Skin of body (tissue), 2 donors: ENCODE results near the gene RPL35. TPM values are rescaled to one million over a fixed set of nuclear protein-coding genes. Genes with fewer than 3 reads are reported as not detected.
A peak's percentile ranks its signal among the peaks of the same experiment; 100 is the strongest.
"Not testable (repeated sequence)": the region's sequence is repeated elsewhere in the genome, so short reads cannot be mapped to it uniquely, and the experiment has no call there.

ENCODE experiments used
- DNase-seq: peaks from one replicate; lab custom pipeline; 2025; lab: John Stamatoyannopoulos, UW
- total RNA-seq: library from RNA; depleted of rRNA; stranded (reverse); fragments of >200 nt; gene quantifications from one replicate; pipeline ENCODE4 v1.2.3, GENCODE V29; 2014

The RPL35 gene
- total RNA-seq, 1 donor from 2014 or later, result 1,522 TPM

- DNase-seq, result peak; percentile 59
Measured at GRCh38 chr9:124852829-124853531, 8.8 kb downstream of the RPL35 start, which contains the start of gene WDR38. Gene WDR38 (plus strand): TSS chr9:124853460. CDS start chr9:124853532, 72 bp downstream.

DNA sequence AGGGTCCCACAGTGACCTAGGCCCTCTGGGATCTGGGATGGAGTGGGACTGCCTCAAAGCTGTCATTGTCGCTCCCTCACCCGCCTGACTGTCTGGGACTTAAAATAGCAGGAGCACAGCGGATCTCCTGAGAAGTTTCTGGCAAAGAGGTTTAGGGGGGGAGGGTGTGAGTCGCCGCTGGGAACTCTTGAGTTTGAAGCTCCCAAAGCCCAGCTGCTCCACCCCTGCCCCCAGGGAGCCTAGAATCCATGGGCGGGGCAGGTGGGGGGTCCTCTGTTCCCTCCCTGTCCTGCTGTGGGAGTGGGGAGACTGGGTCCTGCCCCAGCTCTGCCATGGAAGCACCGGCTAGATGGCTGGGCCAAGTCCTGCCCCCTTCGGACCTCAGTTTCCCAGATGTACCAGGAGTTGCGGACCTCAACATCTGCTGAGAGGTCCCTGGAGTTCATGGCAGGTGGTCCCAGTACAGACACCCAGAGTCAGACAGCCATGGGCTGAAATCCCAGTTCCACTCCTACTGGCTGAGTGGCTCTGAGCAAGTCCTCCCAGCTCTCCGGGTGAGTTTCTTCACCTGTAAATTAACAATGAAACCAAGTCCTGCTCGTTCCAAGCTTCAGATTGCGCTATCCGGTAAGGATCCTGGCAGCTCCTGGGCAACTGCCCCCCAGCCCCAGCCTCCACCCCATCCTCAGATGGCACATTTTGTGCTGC is 9.5 kb downstream of the RPL35 start:
- no peak for DNase-seq

DNA sequence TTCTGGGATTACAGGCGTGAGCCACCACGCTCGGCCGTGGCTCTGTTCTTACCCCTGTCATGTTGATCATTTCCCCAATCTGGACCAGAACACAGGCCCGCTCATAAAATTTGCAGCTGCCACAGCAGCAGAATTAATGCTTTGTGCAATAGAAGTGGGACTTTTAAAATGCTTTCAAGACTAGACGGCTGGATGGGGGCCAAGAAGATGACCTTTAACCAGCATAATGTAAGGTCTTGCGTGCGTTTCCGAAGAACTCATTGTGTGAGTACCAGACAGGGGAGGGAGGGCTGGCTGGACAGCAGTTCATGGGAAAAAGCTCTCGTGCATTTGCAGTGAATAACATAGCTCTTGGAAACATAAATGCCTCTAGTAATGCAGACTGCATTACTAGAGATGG is 12.0 kb downstream of the RPL35 start:
- peak; percentile 64 for DNase-seq

GRCh38 chr9:124846969-124847368 is 14.8 kb downstream of the RPL35 start:
- no peak for DNase-seq

GRCh38 chr9:124846467-124846866 is 15.3 kb downstream of the RPL35 start:
- DNase-seq, result not testable (repeated sequence)

- no peak for DNase-seq
Measured at GRCh38 chr9:124844291-124844690, 17.5 kb downstream of the RPL35 start.

GRCh38 chr9:124843456-124844034 is 18.2 kb downstream of the RPL35 start:
- no peak for DNase-seq

GRCh38 chr9:124841075-124841821 is 20.5 kb downstream of the RPL35 start:
- no peak for DNase-seq

- DNase-seq, result no peak
Measured at GRCh38 chr9:124840300-124840833, 21.4 kb downstream of the RPL35 start.

DNA sequence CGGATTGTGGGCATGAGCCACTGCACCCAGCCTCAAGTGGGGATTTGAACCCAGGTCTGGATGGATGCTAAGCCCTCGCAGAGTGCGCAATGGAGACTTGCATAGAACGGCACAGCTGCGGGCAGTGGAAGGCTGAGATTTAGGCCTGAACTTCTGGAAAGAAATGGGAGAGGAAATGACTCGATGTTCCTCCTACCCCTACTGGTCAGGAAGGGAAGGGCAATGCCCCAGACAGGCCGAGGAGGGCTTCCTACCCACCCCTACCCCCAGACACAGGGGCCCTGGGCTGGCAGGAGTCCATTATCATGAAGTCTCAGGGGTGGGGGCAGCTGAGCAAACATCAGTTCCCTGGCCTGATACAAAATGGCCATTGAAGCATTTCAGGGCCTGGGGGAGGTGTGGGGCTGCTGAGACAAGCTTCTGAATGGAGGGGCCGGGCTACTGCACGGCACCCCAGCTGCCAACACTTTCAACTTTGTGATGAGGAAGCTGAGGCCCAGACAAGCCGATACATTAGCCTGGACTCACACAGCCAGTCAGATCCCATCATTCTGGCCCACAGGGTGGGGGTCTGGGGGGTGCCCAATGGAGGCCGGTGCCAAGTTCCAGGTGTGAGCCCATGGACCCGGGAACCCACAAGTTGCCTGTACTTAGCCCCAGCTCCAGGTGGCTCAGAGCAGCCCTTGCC is 22.0 kb downstream of the RPL35 start:
- DNase-seq, result no peak

DNA sequence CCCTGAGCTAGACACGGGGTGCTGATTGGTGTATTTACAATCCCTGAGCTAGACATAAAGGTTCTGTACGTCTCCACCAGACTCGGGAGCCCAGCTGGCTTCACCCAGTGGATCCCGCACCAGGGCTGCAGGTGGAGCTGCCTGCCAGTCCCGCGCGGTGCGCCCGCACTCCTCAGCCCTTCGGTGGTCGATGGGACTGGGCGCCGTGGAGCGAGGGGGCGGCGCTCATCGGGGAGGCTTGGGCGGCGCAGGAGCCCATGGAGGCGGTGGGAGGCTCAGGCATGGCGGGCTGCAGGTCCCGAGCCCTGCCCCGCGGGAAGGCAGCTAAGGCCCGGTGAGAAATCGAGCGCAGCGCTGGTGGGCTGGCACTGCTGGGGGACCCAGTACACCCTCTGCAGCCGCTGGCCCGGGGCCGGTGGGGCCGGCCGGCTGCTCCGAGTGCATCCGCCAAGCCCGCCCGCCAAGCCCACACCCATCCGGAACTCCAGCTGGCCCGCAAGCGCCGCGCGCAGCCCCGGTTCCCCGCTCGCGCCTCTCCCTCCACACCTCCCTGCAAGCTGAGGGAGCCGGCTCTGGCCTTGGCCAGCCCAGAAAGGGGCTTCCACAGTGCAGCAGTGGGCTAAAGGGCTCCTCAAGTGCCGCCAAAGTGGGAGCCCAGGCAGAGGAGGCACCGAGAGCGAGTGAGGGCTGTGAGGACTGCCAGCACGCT is 23.0 kb downstream of the RPL35 start:
- not testable (repeated sequence) for DNase-seq

- not testable (repeated sequence) for DNase-seq
Measured at GRCh38 chr9:124838132-124838531, 23.6 kb downstream of the RPL35 start.

- DNase-seq, result no peak
Measured at GRCh38 chr9:124835026-124835557, 26.7 kb downstream of the RPL35 start.

DNA sequence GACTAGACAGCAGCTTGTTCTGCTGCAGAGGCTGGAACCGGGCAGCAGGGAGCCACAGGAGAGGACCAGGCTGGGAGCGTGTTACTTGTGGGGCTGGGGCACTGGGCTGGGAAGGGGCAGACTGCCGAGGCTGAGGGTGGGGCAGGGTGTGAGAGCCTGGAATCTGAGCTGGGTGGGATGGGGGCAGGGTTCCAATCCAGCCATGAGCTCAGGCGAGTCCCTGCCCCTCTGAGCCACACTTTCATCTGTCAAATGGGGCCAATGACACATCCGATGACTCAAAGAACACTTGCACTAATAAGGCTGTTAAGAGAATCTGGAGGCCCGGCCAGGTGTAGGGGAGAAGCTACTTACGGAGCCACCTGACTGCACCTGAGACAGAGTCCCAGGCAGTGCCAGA is 27.2 kb downstream of the RPL35 start:
- DNase-seq, result no peak

DNA sequence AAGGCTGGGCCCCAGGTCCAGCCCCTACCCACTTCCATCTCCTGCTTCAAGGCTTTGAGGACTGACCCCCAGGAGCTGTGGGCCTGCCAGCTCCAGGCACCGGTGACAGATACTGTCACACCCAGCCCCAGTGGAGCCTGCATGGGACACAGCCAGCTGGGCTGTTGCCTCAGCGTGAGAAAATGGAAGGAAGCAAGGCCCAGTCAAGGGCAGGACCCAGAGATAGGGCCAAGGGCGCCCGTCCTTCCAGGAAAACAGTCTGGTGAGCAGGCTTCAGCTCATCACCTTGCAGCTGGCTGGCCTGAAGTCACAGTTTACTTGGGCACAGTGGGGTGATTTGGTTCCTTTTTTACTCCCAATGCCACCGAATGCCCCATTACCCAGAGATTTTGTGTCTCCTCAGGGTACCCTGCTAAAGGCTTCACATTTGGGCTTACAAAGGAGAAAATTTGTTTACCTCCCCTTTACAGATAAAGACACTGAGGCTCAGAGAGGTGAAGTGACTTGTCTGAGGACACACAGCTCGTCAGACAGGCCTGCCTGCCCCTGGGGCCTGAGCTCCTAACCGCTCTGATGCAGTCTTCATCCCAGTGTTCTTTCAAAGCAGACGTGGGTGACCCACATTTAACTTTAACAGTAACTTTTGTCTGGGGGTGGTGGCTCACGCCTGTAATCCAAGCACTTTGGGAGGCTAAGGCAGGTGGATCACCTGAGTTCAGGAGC is 30.0 kb downstream of the RPL35 start:
- DNase-seq, result no peak

- no peak for DNase-seq
Measured at GRCh38 chr9:124830593-124830992, 31.2 kb downstream of the RPL35 start.

DNA sequence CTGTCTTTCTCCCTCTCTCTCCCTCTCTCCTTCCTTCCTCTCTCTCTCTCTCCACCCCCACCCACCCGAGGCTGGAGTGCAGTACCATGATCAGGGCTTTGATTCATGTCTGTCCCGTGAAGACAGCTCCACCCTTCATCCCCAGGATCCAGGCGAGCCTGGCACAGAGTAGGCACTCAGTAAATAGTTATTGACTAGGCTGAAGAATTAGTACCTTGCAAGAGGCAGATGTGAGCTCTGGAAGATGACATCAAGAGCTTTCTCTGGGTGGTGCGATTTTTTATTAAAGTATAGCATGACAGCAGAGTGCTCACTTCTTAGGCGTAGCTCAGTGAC is 32.5 kb downstream of the RPL35 start:
- DNase-seq, result no peak

DNA sequence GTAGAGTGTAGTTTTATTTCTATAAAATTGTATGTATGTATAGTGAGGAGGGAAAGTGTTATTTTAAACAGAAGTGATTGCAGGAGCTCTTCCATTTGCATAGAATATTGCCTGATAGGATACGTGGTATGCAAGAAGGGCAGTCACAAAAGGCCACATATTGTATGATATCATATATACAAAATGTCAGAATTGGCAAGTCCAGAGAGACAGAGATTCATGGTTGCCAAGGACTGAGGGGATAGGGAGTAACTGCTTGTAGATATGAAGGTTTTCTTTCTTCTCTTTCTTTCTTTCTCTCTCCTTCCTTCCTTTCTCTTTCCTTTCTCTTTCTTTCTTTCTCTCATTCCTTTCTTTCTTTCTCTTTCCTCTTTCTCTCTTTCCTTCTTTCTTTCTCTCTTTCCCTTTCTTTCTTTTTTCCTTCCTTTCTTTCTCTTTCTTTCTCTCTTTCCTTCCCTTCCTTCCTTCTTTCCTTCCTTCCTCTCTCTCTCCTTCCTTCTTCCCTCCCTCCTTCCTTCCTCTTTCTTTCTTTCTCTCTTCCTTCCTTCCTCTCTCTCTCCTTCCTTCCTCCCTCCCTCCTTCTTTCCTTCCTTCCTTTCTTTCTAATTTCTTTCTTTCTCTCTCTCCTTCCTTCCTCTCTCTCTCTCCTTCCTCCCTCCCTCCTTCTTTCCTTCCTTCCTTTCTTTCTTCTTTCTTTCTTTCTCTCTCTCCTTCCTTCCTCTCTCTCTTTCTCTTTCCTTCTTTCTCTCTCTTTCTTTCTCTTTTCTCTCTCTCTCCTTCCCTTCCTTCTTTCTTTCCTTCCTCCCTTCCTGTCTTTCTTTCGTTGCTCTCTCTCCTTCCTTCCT is 33.0 kb downstream of the RPL35 start:
- peak; percentile 20 for DNase-seq
